T-helper 1 cell treated with Interleukin-12 subunit alpha and Interleukin-12 subunit beta and Interleukin-4 antibody, amounts not matched to agents 30 ng/mL and 1 ng/mL, for 36 hours (primary cell): ENCODE results near the gene ARSB. TPM values are rescaled to one million over a fixed set of nuclear protein-coding genes. Genes with fewer than 3 reads are reported as not detected.
"Not testable (repeated sequence)": the region's sequence is repeated elsewhere in the genome, so short reads cannot be mapped to it uniquely, and the experiment has no call there.

ENCODE experiments used
- intact Hi-C: fragments of 100-400 bp; cut with micrococcal nuclease; formaldehyde crosslinking; loops from one replicate; pipeline ENCODE4 v1.15.1; 2024
- total RNA-seq: library from RNA; stranded (reverse); gene quantifications from 2 replicates; pipeline ENCODE4 v1.2.3, GENCODE V29; 2022

Gene ARSB
- total RNA-seq, 1 donor from 2014 or later: 12.5 TPM

DNA sequence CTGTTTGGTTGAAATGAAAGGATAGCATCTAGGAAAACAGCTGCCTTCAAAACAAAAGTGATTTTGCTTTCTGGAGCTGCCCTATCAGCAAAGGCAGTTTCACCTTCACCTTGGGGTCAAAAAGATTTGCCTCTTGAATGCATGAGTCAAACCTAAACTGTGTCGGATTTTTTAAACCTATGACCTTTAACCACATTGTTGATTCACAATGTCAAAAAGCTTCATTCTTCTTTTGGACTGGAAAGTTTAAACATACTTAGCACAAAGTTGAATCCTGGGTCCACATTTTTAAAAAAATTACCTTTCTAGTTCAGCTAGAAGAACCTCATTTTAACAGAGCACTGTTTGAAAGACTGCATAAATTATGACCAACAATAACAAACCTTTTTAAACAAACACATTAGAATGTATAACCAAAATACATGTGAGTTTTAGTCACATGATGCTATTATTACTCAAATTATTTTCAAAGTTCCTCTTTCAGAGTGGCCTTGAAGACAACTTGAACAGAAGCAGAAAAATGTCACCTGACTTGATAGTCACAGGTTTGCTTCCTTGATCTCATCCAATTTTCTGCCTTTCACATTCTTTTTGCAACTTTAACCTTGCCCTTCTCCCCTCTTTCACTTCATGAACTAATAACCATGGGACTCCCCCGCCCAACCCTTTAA is 226.8 kb downstream of the ARSB start:
- intact Hi-C loops: loop anchor here (1.0 kb wide), 1 partner anchor 226 kb away; no protein-coding TSS in a partner anchor

- intact Hi-C loops: loop anchor here (1.0 kb wide), 1 partner anchor 227 kb away; no protein-coding TSS in a partner anchor
Measured at GRCh38 chr5:78757269-78758053, 227.6 kb downstream of the ARSB start.

DNA sequence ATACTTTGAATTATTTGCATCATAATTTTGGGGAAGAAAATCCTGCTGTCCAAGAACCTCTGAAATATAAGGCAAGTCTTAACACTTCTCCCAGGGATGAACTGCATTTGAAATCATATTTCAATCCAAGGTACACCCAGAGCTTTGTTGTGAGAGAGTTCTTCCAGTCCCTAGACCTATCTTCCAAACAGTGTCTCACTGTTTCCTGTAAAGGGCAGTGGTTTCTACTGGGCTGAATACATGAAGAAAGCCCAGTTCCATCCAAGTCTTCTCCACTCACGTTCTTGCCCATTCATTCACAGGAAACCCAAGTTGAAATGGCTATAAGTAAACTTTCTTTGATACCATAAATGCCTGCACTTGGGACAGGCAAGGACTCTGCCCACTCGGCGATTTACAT is 228.3 kb downstream of the ARSB start:
- intact Hi-C loops: no loop called here

GRCh38 chr5:78755822-78756429 is 229.2 kb downstream of the ARSB start:
- intact Hi-C loops: no loop called here

DNA sequence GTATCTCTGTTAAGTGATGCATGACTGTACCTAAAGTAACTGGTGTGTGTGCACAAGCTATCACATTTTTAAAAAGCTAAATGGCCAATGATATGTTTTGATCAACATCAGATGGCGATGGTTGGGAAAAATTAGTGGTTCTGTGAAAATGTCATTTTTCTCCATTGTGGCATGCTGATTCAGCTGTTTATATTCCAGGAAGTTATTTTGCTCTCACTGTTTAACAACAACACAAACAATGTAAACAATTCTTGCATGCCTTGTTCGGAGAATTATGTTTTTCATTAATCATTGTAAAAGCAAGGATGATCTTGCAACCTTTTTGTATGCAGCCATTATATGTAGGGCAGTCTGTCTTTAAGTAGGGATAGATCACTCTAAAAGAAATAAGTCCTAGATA is 230.5 kb downstream of the ARSB start:
- intact Hi-C loops: no loop called here

DNA sequence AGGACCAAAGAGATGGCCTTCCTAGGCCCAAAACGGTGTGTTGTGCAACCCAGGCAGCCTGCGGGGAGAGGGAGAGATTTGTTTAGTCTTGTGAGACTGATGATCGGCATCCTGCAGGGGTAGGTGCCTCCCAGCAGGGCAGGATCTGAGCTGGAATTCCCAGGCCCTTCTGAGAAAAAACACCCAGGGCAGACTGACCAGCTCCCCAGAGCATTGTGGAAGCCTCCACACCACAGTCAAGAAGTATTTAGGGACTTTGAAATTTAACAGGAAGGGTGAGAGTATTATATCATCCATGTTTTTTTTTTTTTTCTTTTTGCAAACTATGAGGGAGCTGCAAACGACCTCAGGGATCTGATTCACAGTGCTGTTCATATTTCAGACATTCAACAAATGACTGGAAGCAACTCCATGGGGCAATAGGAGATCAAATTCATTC is 232.0 kb downstream of the ARSB start:
- intact Hi-C loops: no loop called here

DNA sequence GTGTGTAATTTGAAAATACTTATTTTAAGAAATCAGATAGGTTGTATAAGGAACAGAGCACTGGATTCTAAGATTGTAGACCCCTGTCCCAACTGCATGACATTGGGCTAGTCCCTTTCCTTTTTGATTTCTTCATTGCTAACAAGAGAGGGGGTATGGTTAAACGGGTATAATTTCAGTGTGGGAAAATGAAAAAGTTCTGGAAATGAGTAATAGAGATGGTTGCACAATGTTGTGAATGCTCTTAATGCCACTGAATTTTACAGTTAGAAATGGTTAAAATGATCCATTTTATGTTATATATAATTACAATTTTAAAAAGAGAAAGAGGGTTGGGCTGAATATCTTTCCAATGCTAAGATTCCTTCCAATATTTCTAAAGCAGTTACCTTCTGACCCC is 233.2 kb downstream of the ARSB start:
- intact Hi-C loops: no loop called here

GRCh38 chr5:78750281-78750680 is 234.8 kb downstream of the ARSB start:
- intact Hi-C loops: no loop called here

- intact Hi-C loops: no loop called here
Measured at GRCh38 chr5:78747705-78748359, 237.3 kb downstream of the ARSB start.

DNA sequence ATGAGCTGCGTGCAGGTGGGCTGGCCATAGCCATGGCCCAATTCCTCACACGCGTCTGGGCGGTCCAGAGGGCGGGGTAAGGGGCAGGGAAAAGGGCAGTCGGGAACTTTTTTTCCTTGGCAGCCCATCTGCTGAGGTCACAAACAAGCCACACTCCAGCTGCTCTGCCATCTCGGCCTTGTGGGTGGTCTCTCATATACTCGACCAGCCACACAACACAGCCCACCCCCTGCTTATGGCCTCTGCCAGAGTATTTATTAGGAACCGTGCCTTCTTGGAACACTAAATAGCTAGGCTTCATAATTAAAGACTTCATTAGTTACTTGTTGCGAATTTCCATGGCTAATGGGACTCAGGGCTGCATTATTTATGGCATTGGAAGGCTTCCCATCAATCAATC is 238.1 kb downstream of the ARSB start:
- intact Hi-C loops: no loop called here

- intact Hi-C loops: no loop called here
Measured at GRCh38 chr5:78746021-78746770, 238.9 kb downstream of the ARSB start.

DNA sequence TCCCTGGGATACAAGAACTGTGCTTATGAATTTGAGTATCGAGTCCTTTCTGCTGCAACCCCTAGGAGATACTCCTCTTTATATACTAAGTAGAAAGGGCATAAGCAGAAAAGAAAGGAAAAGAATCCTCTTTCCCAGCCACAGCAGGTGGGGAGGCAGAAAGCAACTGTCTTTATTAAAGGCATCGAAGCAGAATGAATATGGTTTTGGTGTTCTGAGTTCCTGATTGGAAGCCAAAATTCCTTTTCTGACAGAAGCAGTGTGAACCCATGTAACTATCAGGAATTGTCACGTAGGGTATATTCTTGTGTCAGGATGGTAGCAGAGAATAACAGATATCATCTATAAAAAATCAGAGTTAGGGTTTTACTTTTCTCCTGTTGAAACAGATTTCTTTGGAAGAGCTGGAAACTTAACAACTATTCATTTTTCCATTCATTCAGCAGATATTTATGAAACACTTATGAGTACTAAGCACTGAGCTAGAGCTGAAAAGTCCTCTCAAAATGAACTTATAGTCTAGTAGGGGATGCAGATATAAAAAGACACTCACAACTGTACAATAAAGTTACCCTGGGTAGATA is 240.1 kb downstream of the ARSB start:
- intact Hi-C loops: no loop called here

DNA sequence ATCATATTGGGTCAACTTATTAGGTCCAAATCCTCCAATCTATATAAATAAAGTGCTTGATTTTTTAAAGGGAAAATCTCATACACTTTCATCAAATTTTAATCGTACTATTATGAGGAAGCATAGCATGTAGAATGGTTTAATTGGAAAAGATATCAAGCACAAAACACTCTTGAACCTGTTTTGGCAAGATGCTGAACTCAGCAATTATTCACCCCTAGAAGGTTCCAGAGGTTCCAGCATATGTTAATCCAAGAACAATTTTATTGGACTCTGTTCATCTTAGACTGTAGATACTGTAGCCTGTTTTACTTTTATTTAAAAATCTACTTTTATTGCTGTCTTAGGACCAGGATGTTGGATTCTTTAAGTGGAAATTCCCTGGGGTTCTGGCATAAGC is 244.1 kb downstream of the ARSB start:
- intact Hi-C loops: no loop called here

GRCh38 chr5:78738693-78739300 is 246.3 kb downstream of the ARSB start:
- intact Hi-C loops: no loop called here

DNA sequence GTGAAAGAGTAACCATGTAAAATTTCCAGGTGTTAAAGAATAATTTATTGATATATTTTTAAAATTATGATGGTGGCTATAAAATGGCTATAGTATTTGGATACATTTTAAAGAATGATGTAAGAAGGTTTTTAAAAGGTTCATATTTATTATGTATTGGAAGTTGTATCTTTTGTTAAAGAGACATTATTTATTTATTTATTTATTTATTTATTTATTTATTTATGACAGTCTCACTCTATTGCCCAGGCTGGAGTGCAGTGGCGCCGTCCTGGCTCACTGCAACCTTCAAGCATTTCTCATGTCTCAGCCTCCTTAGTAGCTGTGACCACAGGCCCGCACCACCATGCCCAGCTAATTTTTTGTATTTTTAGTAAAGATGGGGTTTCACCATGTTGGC is 247.0 kb downstream of the ARSB start:
- intact Hi-C loops: no loop called here

DNA sequence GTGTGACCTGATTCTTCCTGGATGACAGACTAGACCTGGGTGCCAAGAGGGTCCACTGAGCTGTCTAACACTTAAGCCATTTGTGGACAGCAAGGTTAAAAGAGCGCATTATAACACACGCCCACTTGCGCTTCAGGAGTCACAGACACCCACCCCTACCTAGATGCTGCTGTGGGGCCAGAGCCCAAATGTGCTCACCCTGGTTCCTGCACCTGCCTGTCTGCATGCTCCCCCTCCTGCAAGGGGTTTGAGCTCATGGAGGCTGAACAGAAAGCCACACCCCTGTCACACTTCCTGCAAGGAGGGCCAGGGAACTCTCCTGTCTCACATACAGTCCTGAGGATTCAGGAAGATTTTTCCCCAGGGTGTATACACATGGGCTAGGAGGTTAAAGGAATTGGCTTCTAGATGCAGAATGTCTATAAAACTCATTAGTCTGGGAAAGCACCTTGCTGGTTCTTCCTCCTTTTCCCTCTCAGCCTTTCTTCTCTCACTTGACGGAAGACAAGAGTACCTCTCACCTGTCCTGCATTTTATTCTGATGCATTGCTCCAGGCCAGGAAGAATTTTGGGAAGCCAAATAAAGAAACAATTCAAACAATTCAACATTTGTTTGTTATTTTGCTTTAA is 249.2 kb downstream of the ARSB start:
- intact Hi-C loops: no loop called here

DNA sequence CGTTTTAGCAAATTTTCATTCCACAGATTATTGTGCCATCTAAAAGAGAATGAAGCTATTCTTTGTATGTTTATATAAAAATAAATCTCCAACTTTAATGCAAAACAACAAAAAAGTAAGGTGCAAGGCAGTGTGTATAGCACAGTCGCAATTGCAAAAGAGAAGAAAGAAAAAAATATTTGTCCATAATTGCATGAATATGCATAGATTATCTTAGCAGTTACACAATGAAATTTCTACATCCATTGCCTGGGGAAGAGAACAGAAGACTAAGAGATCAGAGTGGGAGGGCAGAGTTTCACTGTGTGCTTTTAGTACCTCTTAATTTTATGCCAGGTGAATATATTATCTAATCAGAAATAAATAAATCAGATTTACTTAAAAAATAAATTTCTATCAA is 250.2 kb downstream of the ARSB start:
- intact Hi-C loops: no loop called here

DNA sequence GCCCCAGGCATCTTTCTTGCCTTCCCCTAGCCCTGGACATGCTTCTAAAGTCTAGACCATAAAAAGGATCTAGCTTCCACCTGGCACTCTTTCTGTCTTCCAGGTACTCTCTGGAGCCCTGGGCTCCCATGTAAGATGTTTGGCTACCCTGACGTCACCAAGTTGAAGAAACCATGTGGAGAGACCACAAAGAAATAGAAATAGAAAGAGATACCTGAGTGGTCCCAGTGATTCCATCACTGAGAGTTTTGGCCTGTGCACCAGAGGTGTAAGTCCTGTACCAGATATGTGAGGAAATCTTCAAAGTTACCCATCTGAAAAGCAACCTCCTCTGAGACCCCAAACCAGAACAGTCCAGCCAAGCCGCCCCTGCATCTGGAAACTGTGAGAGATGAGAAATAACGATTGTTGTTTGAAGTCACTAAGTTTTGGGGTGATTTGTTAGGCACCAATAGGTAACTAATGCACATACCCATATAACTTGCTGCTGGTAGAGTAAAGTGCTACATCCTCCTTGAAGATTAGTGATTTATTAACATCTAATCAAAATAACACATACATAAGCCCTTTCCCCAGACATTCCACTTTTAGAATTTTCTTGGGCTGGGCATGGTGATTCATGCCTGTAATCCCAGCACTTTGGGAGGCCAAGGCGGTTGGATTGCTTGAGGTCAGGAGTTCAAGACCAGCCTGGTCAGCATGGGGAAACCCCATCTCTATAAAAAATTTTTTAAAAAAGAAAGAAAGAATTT is 250.8 kb downstream of the ARSB start:
- intact Hi-C loops: no loop called here

DNA sequence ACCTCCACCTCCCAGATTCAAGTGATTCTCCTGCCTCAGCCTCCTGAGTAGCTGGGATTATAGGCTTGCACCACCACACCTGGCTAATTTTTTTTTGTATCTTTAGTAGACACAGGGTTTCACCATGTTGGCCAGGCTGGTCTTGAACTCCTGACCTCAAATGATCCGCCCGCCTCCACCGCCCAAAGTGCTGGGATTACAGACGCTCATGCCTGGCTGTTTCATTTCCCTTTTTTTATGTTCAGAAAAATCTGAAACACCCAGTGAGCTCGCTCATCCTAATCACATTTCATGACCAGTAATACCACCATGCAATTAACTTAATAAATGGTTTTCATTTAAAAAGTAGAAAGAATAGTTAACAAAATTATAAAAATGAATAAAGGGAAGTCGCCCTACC is 252.4 kb downstream of the ARSB start:
- intact Hi-C loops: not testable (repeated sequence)
